HL-60 (cell line): ENCODE data around the gene DSPP.

Source experiments
- CTCF ChIP-seq: IDR thresholded peaks from one replicate; pipeline ENCODE4 v1.5.1; 2011; ENCODE audit warnings: low read length, control low read depth, inconsistent platforms; ENCODE audit not compliant: insufficient read depth
- POLR2AphosphoS5 ChIP-seq: IDR thresholded peaks from 2 replicates; pipeline ENCODE4 v1.6.1; 2012; ENCODE audit warnings: low read depth

GRCh38 chr4:87651941-87652340 is 43.6 kb downstream of the DSPP start:
- TF ChIP-seq CTCF (no peak), POLR2AphosphoS5 (no peak)
